ENCODE data around the gene TOMM6.

TOMM6 gene

DNA sequence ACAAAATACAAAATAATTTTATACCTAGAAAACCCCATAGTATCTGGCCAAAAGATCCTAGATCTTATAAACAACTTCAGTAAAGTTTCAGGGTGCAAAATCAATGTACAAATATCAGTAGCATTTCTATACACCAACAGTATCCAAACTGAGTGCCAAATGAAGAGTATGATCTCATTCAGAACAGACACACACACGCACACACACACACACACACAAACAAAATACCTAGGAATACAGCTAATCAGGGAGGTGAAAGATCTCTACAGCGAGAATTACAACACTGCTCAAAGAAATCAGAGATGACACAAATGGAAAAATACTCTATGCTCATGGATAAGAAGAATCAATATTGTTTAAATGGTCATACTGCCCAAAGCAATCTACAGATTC, 49.2 kb downstream of the TOMM6 start:
- TF ChIP-seq ISL1 (CRISPR knock-in tag; IDR thresholded peaks at IDR 0.05) (no peak), PPARA (CRISPR knock-in tag; IDR thresholded peaks at IDR 0.05; ENCODE audit: borderline replicate concordance) (no peak), ZFP30 (CRISPR knock-in tag; IDR thresholded peaks at IDR 0.05) (no peak), ZNF8 (CRISPR knock-in tag; IDR thresholded peaks at IDR 0.05) (no peak), ESRRG (CRISPR knock-in tag; IDR thresholded peaks at IDR 0.05) (no peak), RARB (CRISPR knock-in tag; IDR thresholded peaks at IDR 0.05) (no peak), TOX (CRISPR knock-in tag; IDR thresholded peaks at IDR 0.05; ENCODE audit: borderline replicate concordance) (no peak), BACH2 (CRISPR knock-in tag; IDR thresholded peaks at IDR 0.05; ENCODE audit: borderline replicate concordance) (no peak)
- TF ChIP-seq, protein P1, sequence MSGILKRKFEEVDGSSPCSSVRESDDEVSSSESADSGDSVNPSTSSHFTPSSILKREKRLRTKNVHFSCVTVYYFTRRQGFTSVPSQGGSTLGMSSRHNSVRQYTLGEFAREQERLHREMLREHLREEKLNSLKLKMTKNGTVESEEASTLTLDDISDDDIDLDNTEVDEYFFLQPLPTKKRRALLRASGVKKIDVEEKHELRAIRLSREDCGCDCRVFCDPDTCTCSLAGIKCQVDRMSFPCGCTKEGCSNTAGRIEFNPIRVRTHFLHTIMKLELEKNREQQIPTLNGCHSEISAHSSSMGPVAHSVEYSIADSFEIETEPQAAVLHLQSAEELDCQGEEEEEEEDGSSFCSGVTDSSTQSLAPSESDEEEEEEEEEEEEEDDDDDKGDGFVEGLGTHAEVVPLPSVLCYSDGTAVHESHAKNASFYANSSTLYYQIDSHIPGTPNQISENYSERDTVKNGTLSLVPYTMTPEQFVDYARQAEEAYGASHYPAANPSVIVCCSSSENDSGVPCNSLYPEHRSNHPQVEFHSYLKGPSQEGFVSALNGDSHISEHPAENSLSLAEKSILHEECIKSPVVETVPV (CRISPR knock-in tag; IDR thresholded peaks at IDR 0.05), result no peak
- ATAC-seq, result no peak

All from SK-N-SH treated with all-trans-retinoic acid at 6 μM for 48 hours (cell line).